ENCODE data around the gene MADD.
"Not testable (repeated sequence)": the region's sequence is repeated elsewhere in the genome, so short reads cannot be mapped to it uniquely, and the experiment has no call there.

The MADD gene

GRCh38 chr11:47278058-47278457 is 8.1 kb downstream of the MADD start:
- DNase-seq = no peak

GRCh38 chr11:47278769-47279168 is 8.8 kb downstream of the MADD start:
- DNase-seq = no peak

- DNase-seq = no peak
Measured at GRCh38 chr11:47280099-47280498, 10.2 kb downstream of the MADD start.

GRCh38 chr11:47280860-47281259 is 10.9 kb downstream of the MADD start:
- DNase-seq = no peak

GRCh38 chr11:47282462-47282861 is 12.5 kb downstream of the MADD start:
- DNase-seq = no peak

- no peak for DNase-seq
Measured at GRCh38 chr11:47284151-47284550, 14.2 kb downstream of the MADD start.

- DNase-seq = no peak
Measured at GRCh38 chr11:47285969-47286770, 16.2 kb downstream of the MADD start.

GRCh38 chr11:47288066-47288465 is 18.1 kb downstream of the MADD start:
- DNase-seq = no peak

GRCh38 chr11:47289856-47290255 is 19.9 kb downstream of the MADD start:
- no peak for DNase-seq

- no peak for DNase-seq
Measured at GRCh38 chr11:47295385-47295784, 25.5 kb downstream of the MADD start.

GRCh38 chr11:47296045-47296444 is 26.1 kb downstream of the MADD start:
- no peak for DNase-seq

GRCh38 chr11:47299078-47299477 is 29.1 kb downstream of the MADD start:
- DNase-seq = no peak

- no peak for DNase-seq
Measured at GRCh38 chr11:47302853-47303252, 32.9 kb downstream of the MADD start.

GRCh38 chr11:47305734-47306483 is 36.0 kb downstream of the MADD start:
- no peak for DNase-seq

- no peak for DNase-seq
Measured at GRCh38 chr11:47306484-47306844, 36.5 kb downstream of the MADD start.

- DNase-seq = no peak
Measured at GRCh38 chr11:47308050-47308823, 38.3 kb downstream of the MADD start.

- no peak for DNase-seq
Measured at GRCh38 chr11:47314992-47315391, 45.1 kb downstream of the MADD start.

- DNase-seq = not testable (repeated sequence)
Measured at GRCh38 chr11:47316501-47316900, 46.6 kb downstream of the MADD start.

GRCh38 chr11:47317064-47317828 is 47.3 kb downstream of the MADD start:
- no peak for DNase-seq

- DNase-seq = no peak
Measured at GRCh38 chr11:47318166-47318565, 48.2 kb downstream of the MADD start.

- no peak for DNase-seq
Measured at GRCh38 chr11:47324520-47324919, 54.6 kb downstream of the MADD start.

- DNase-seq = no peak
Measured at GRCh38 chr11:47325271-47326041, 55.5 kb downstream of the MADD start.

All from femur (tissue), 1 donor.